Kidney epithelial cell (primary cell): Measurements from ENCODE around the gene CRYBA4. TPM values are rescaled to one million over a fixed set of nuclear protein-coding genes. Genes with fewer than 3 reads are reported as not detected.

ENCODE experiments used
- DNase-seq: peaks from one replicate; pipeline ENCODE4 v3.0.0-alpha.2; 2010; ENCODE audit warnings: low read depth
- H3K27me3 ChIP-seq: 2 replicates; pipeline ENCODE4 v1.6.0; 2011; ENCODE audit warnings: low read length; ENCODE audit not compliant: control insufficient read depth, insufficient read depth
- H3K36me3 ChIP-seq: 2 replicates; pipeline ENCODE4 v1.5.1; 2011; ENCODE audit warnings: low read length; ENCODE audit not compliant: control insufficient read depth, insufficient read depth
- H3K4me3 ChIP-seq: 2 replicates; pipeline ENCODE4 v1.5.1; 2011; ENCODE audit warnings: low read depth, mild to moderate bottlenecking, control low read depth, low read length
- CTCF ChIP-seq: IDR thresholded peaks from 2 replicates; pipeline ENCODE4 v1.5.1; 2011; ENCODE audit warnings: mild to moderate bottlenecking, moderate library complexity, low read length, control low read depth, inconsistent platforms; ENCODE audit not compliant: insufficient read depth, poor library complexity, severe bottlenecking
- total RNA-seq: library from RNA; depleted of rRNA; stranded (reverse); fragments of >200 nt; gene quantifications from 2 replicates; pipeline ENCODE4 v1.2.3, GENCODE V29; 2015

Gene CRYBA4
- total RNA-seq = not detected in 2 replicates

DNA sequence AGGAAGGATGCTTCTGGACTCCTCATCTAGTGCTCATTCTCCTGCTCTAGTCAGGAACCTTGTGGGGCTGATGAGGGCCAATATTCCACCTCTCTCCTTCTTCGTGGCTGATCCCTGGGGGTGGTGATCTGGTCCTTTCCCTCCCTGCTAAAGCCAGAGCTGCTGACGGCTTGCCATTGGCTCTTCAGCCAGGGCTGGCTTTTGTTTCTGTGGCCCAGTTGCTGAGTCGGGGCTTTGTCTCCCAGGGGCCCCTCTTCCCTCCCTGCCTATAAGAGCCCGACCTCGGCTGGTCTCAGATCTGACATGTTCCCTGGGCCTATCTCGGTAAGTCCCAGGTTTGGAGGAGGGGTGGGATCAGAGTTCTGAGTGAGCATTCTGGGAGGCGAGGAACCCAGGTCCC is at the start of gene CRYBA4:
Gene CRYBA4, plus strand, starts transcription at position 301 of the 400 bp plus-strand sequence. CDS start 634 bp downstream, outside the sequence.
- TF ChIP-seq CTCF = no peak
- H3K27me3 ChIP-seq = peaks cover 15% of the 10 kb centered on the region
- no peak within 1 kb of the TSS for H3K4me3 ChIP-seq
- H3K36me3 ChIP-seq = no peaks in the 10 kb centered on the region
- no peak for DNase-seq

DNA sequence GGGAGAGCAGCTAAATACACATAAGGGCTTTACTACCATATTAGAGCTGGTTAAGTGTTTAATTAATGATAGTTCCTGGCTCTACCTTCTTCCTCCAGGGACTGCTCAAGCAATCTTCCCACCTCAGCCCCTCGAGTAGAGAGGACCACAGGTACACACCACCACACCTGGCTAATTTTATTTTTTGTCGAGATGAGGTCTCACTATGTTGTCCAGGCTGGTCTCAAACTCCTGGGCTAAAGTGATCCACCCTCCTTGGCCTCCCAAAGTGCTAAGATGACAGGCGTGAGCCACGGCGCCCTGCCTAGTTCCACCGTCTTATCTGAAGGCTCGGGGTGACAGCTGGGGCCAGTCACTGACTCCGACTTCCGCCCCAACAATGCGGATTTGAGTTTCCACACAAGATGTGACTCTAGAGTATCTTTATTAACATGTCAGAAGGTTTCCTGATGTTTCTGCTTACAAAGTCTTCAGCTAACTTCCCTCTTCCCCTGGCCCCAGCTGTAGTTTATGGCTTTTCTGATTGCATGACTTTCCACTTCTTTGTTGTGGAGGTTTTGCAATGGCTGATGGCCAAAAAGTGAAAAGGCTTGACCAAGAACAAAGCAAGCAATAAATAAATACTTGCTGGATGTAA is 48.6 kb upstream of the CRYBA4 start:
- TF ChIP-seq CTCF = no peak
- DNase-seq = no peak
- Histone ChIP-seq H3K27me3 (no peaks in the 10 kb centered on the region), H3K36me3 (no peaks in the 10 kb centered on the region), H3K4me3 (no peak overlapping the region)

GRCh38 chr22:26574001-26574723 is 47.6 kb upstream of the CRYBA4 start:
- TF ChIP-seq CTCF = no peak
- Histone ChIP-seq H3K36me3 (no peaks in the 10 kb centered on the region), H3K4me3 (no peak overlapping the region), H3K27me3 (no peaks in the 10 kb centered on the region)
- DNase-seq = no peak

DNA sequence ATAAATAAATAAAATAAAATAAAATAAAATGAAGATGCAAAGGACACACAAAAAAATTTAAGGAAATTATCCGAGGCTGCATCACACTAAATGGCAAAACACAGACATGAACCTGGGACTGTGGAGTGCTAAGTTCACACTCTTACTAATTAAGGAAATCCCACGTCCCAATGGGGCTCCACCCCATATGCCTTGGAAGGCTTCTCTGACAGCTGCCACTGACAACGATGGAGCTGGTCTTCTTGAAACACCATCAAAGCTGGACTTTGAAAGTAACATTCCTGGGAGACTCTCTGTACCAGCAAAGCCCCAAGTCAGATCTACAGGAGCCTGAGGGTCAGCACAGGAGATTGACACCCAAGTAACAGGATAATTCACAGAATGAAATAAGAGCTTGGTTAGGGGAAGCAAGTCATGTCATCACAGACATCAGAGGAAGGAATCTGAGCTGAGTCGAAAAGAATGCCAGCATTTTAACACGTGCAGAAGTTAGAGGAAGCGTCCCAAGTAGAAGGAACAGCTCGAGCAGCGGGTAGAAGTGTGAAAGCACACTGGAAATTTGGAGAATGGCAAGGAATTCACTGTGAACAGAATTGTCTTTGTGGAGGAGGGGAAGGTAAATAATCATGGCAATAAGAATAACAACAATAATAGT is 45.6 kb upstream of the CRYBA4 start:
- H3K27me3 ChIP-seq = no peaks in the 10 kb centered on the region
- no peaks in the 10 kb centered on the region for H3K36me3 ChIP-seq
- no peak for DNase-seq
- no peak overlapping the region for H3K4me3 ChIP-seq
- no peak for TF ChIP-seq CTCF

- Histone ChIP-seq H3K27me3 (no peaks in the 10 kb centered on the region), H3K36me3 (no peaks in the 10 kb centered on the region), H3K4me3 (no peak overlapping the region)
- DNase-seq = no peak
- no peak for TF ChIP-seq CTCF
Observed at GRCh38 chr22:26577081-26577480, 44.7 kb upstream of the CRYBA4 start.
